AG04450 (cell line): ENCODE measurements around the gene DGKG. TPM values are rescaled to one million over a fixed set of nuclear protein-coding genes. Genes with fewer than 3 reads are reported as not detected.

Source experiments
- CTCF ChIA-PET: fragments of 300-600, 350-600 bp; formaldehyde crosslinking; extraction: SDS; loops from one replicate; lab custom pipeline; 2022; ENCODE audit warnings: antibody characterized with exemption, inconsistent platforms; lab: Charles Lee
- POLR2A ChIA-PET: fragments of 350-600 bp; formaldehyde crosslinking; extraction: SDS; loops from one replicate; lab custom pipeline; 2021; ENCODE audit warnings: antibody characterized with exemption, inconsistent platforms; lab: Yijun Ruan, JAX
- DNase-seq: peaks from one replicate; pipeline ENCODE4 v3.0.0-alpha.2; 2011; ENCODE audit warnings: low read depth, low spot score
- H3K27ac ChIP-seq: one replicate; pipeline ENCODE4 v1.5.1; 2012; ENCODE audit warnings: low read depth, low read length, control low read depth
- H3K27me3 ChIP-seq: one replicate; pipeline ENCODE4 v1.6.0; 2012; ENCODE audit warnings: low read length; ENCODE audit not compliant: control insufficient read depth, insufficient read depth
- H3K4me3 ChIP-seq: 2 replicates; pipeline ENCODE4 v1.5.1; 2011; ENCODE audit warnings: mild to moderate bottlenecking, low read depth, low read length, control low read depth
- H3K9me3 ChIP-seq: 2 replicates; pipeline ENCODE4 v1.5.1; 2012; ENCODE audit warnings: low read length; ENCODE audit not compliant: control insufficient read depth, insufficient read depth
- polyA plus RNA-seq: library from polyadenylated mRNA; depleted of rRNA; stranded (reverse); fragments of >200 nt; gene quantifications from 2 replicates; pipeline ENCODE4 v1.2.3, GENCODE V29; 2011
- TF ChIP-seq, protein P1 (sequence below): IDR thresholded peaks from 2 replicates; pipeline ENCODE4 v1.5.1; 2011; ENCODE audit warnings: low read depth, low read length, control low read depth, inconsistent platforms

DGKG gene
- polyA plus RNA-seq, 1 experiment = 5.1 TPM

- peaks cover 16% of the 10 kb centered on the region for H3K27me3 ChIP-seq
- no peak overlapping the region for H3K27ac ChIP-seq
- CTCF ChIA-PET = no interaction called here
- H3K9me3 ChIP-seq = no peaks in the 10 kb centered on the region
- H3K4me3 ChIP-seq = no peak overlapping the region
- POLR2A ChIA-PET = no interaction called here
- DNase-seq = no peak
- TF ChIP-seq, protein P1, sequence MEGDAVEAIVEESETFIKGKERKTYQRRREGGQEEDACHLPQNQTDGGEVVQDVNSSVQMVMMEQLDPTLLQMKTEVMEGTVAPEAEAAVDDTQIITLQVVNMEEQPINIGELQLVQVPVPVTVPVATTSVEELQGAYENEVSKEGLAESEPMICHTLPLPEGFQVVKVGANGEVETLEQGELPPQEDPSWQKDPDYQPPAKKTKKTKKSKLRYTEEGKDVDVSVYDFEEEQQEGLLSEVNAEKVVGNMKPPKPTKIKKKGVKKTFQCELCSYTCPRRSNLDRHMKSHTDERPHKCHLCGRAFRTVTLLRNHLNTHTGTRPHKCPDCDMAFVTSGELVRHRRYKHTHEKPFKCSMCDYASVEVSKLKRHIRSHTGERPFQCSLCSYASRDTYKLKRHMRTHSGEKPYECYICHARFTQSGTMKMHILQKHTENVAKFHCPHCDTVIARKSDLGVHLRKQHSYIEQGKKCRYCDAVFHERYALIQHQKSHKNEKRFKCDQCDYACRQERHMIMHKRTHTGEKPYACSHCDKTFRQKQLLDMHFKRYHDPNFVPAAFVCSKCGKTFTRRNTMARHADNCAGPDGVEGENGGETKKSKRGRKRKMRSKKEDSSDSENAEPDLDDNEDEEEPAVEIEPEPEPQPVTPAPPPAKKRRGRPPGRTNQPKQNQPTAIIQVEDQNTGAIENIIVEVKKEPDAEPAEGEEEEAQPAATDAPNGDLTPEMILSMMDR = no peak
Measured at GRCh38 chr3:186173224-186173815, 188.7 kb downstream of the DGKG start.

DNA sequence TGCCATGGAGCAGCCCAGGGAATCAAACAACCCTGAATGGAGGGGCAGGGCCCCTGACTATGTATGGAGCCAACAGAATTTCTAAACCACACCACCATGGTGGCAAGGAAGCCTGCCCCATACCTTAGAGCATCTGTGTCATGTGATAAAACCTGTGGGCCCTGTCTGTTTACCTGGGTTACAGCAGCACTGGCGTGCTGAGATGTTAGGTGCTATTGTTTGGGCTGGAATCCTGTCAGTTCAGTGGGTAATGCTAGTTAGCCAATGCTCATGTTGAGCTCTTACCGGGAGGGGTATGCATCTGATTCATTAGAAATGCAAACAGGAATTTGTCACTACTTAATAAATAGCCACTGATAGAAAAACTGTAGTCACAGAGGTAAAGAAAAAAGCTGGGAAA lies 189.7 kb downstream of the DGKG start:
- H3K27me3 ChIP-seq = peaks cover 16% of the 10 kb centered on the region
- no peak overlapping the region for H3K4me3 ChIP-seq
- ChIA-PET POLR2A (no interaction called here), CTCF (no interaction called here)
- no peaks in the 10 kb centered on the region for H3K9me3 ChIP-seq
- DNase-seq = no peak
- TF ChIP-seq, protein P1 = no peak
- no peak overlapping the region for H3K27ac ChIP-seq

- H3K4me3 ChIP-seq = no peak overlapping the region
- ChIA-PET CTCF (interaction anchor here (1.0 kb wide), 1 partner anchor 228 kb away, joined by 3 read pairs; no protein-coding TSS in a partner anchor), POLR2A (no interaction called here)
- no peak overlapping the region for H3K27ac ChIP-seq
- H3K27me3 ChIP-seq = peaks cover 12% of the 10 kb centered on the region
- no peak for DNase-seq
- TF ChIP-seq, protein P1 = no peak
- H3K9me3 ChIP-seq = no peaks in the 10 kb centered on the region
Measured at GRCh38 chr3:186171521-186171920, 190.5 kb downstream of the DGKG start.

GRCh38 chr3:186170516-186170915 lies 191.5 kb downstream of the DGKG start:
- Histone ChIP-seq H3K9me3 (no peaks in the 10 kb centered on the region), H3K27ac (no peak overlapping the region), H3K27me3 (peaks cover 6% of the 10 kb centered on the region), H3K4me3 (no peak overlapping the region)
- DNase-seq = no peak
- TF ChIP-seq, protein P1 = no peak
- ChIA-PET CTCF (interaction anchor here (1.0 kb wide), 1 partner anchor 227 kb away, joined by 3 read pairs; no protein-coding TSS in a partner anchor), POLR2A (no interaction called here)

DNA sequence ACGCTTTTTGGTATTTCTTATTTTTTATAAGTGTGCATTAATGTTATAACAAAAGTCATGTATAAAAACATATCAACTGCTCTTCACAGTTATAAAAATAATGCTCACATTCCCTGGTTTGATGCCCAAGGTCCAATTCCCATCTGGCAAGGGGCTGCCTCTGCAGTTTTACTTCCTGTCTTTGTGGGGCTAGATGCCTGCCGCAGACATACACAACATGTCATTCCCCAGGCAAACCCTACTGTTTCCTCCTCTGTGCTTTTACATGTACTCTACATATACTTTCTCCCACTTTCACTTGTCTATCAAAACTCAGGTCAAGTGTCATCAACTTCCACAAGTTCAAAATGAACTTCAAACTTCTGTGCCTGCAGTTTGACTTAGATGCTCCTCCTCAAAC lies 192.7 kb downstream of the DGKG start:
- DNase-seq = no peak
- CTCF ChIA-PET = no interaction called here
- H3K4me3 ChIP-seq = no peak overlapping the region
- TF ChIP-seq, protein P1 = no peak
- no peaks in the 10 kb centered on the region for H3K9me3 ChIP-seq
- no peak overlapping the region for H3K27ac ChIP-seq
- POLR2A ChIA-PET = no interaction called here
- H3K27me3 ChIP-seq = peaks cover 5% of the 10 kb centered on the region
